HepG2 (cell line): ENCODE results near the gene FIZ1. TPM values are rescaled to one million over a fixed set of nuclear protein-coding genes. Genes with fewer than 3 reads are reported as not detected.

Experiments
- DDIT3 ChIP-seq: sonication (generic); formaldehyde crosslinking; IDR thresholded peaks from 2 replicates; pipeline ENCODE4 v1.4.0; 2020; ENCODE audit warnings: mild to moderate bottlenecking, missing genetic modification reagents
- FOXA1 ChIP-seq, 2 experiments: fragments of 450-650 bp in 1 of 2; sonication (generic) in 1 of 2; formaldehyde crosslinking in 1 of 2; IDR thresholded peaks; 2 replicates each; pipeline versions ENCODE4 v1.4.0 to v1.6.1; 2016 to 2020; ENCODE audit warnings: missing genetic modification reagents in 1 of 2
- HMGXB4 ChIP-seq, 2 experiments: sonication (generic) in 1 of 2; formaldehyde crosslinking in 1 of 2; IDR thresholded peaks; 2 replicates each; pipeline versions ENCODE4 v1.4.0 to v1.6.1; 2018 to 2020; ENCODE audit warnings: missing genetic modification reagents in 2 of 2, borderline replicate concordance in 1 of 2, low read depth in 1 of 2, mild to moderate bottlenecking in 1 of 2, missing biosample characterization in 1 of 2
- KLF15 ChIP-seq: sonication (generic); formaldehyde crosslinking; IDR thresholded peaks from 2 replicates; pipeline ENCODE4 v1.8.1; 2023; ENCODE audit warnings: borderline replicate concordance, mild to moderate bottlenecking, inconsistent platforms, missing genetic modification reagents, mixed read lengths
- PATZ1 ChIP-seq: sonication (generic); formaldehyde crosslinking; IDR thresholded peaks from 2 replicates; pipeline ENCODE4 v1.4.0; 2020; ENCODE audit warnings: missing genetic modification reagents
- RNF2 ChIP-seq: fragments of 450-650 bp; conservative IDR thresholded peaks from 2 replicates; pipeline ENCODE4 v1.6.1; 2016; ENCODE audit warnings: low read depth
- SIX1 ChIP-seq: sonication (generic); formaldehyde crosslinking; IDR thresholded peaks from 2 replicates; pipeline ENCODE4 v1.4.0; 2020; ENCODE audit warnings: missing genetic modification reagents, borderline replicate concordance
- XRCC5 ChIP-seq: fragments of 200-400 bp; formaldehyde crosslinking; optimal IDR thresholded peaks from 2 replicates; pipeline ENCODE3; 2017; ENCODE audit warnings: mild to moderate bottlenecking, low read length
- ZNF512B ChIP-seq: sonication (generic); formaldehyde crosslinking; IDR thresholded peaks from 2 replicates; pipeline ENCODE4 v1.5.1; 2020; ENCODE audit warnings: missing genetic modification reagents, mild to moderate bottlenecking, borderline replicate concordance
- ZNF580 ChIP-seq: IDR thresholded peaks from 2 replicates; pipeline ENCODE4 v1.6.1; 2016; ENCODE audit warnings: low read depth, borderline replicate concordance
- polyA plus RNA-seq, 8 experiments: library from polyadenylated mRNA; depleted of rRNA in 3 of 8; stranded (reverse) in 7 of 8; unstranded in 1 of 8; fragments of >200 nt; fragmentation: Illumina TruSeq in 4 of 8; extraction: Trizol in 4 of 8; gene quantifications; 2 replicates each; pipeline versions ENCODE4 v1.2.1 to v1.2.3, GENCODE V29; 2011 to 2016; ENCODE audit warnings: low read depth in 4 of 8, missing spikeins in 1 of 8, mixed read lengths in 1 of 8; ENCODE audit not compliant: insufficient read depth in 1 of 8
- total RNA-seq, 5 experiments: library from RNA; depleted of rRNA; stranded (reverse); fragments of >200 nt; fragmentation: Illumina TruSeq; extraction: Trizol; gene quantifications; 2 replicates each; pipeline ENCODE4 v1.2.3, GENCODE V29; 2016; ENCODE audit warnings: low read depth in 1 of 5
- TF ChIP-seq, protein P1 (sequence below): sonication (generic); formaldehyde crosslinking; IDR thresholded peaks from 2 replicates; pipeline ENCODE4 v1.4.0; 2020; ENCODE audit warnings: mild to moderate bottlenecking, missing genetic modification reagents
- TF ChIP-seq, protein P2 (sequence below): sonication (generic); formaldehyde crosslinking; IDR thresholded peaks from 2 replicates; pipeline ENCODE4 v1.8.1; 2023; ENCODE audit warnings: mild to moderate bottlenecking, missing genetic modification reagents, borderline replicate concordance
- TF ChIP-seq, protein P3 (sequence below): fragments of 450-650 bp; IDR thresholded peaks from 2 replicates; pipeline ENCODE4 v1.6.1; 2017; ENCODE audit warnings: mild to moderate bottlenecking

The FIZ1 gene
- total and polyA plus RNA-seq, 2 of the 13 experiments (the other 11 are each of a cell fraction or from before 2014, with no cell fraction given) = 3.6 to 5.9 TPM

GRCh38 chr19:55599842-55600661 is 735 bp upstream of the FIZ1 start, which contains the start of gene ZNF524 (continued):
- peak; percentile 52; the same call in 1 of the 2 replicates for TF ChIP-seq PATZ1 (CRISPR knock-in tag)
- TF ChIP-seq, protein P1, sequence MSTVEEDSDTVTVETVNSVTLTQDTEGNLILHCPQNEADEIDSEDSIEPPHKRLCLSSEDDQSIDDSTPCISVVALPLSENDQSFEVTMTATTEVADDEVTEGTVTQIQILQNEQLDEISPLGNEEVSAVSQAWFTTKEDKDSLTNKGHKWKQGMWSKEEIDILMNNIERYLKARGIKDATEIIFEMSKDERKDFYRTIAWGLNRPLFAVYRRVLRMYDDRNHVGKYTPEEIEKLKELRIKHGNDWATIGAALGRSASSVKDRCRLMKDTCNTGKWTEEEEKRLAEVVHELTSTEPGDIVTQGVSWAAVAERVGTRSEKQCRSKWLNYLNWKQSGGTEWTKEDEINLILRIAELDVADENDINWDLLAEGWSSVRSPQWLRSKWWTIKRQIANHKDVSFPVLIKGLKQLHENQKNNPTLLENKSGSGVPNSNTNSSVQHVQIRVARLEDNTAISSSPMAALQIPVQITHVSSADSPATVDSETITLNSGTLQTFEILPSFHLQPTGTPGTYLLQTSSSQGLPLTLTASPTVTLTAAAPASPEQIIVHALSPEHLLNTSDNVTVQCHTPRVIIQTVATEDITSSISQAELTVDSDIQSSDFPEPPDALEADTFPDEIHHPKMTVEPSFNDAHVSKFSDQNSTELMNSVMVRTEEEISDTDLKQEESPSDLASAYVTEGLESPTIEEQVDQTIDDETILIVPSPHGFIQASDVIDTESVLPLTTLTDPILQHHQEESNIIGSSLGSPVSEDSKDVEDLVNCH (CRISPR knock-in tag) = no peak
- TF ChIP-seq FOXA1 (IDR thresholded peaks at IDR 0.05) = no peak
- no peak; the same call in 1 of the 2 replicates for TF ChIP-seq FOXA1 (CRISPR knock-in tag; IDR thresholded peaks at IDR 0.05)
- TF ChIP-seq, protein P2, sequence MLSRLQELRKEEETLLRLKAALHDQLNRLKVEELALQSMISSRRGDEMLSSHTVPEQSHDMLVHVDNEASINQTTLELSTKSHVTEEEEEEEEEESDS = no peak
- TF ChIP-seq SIX1 (CRISPR knock-in tag) = no peak
- no peak for TF ChIP-seq KLF15 (CRISPR knock-in tag)
- 0 out of 2 replicates have a peak, but pooled peaks have one; percentile 18 for TF ChIP-seq RNF2
- no peak for TF ChIP-seq DDIT3
- no peak; a peak in 1 of 4 replicates for TF ChIP-seq HMGXB4 (CRISPR knock-in tag; IDR thresholded peaks at IDR 0.05; ENCODE audit: borderline replicate concordance in 1 of 2, low read depth in 1 of 2)
- TF ChIP-seq, protein P3, sequence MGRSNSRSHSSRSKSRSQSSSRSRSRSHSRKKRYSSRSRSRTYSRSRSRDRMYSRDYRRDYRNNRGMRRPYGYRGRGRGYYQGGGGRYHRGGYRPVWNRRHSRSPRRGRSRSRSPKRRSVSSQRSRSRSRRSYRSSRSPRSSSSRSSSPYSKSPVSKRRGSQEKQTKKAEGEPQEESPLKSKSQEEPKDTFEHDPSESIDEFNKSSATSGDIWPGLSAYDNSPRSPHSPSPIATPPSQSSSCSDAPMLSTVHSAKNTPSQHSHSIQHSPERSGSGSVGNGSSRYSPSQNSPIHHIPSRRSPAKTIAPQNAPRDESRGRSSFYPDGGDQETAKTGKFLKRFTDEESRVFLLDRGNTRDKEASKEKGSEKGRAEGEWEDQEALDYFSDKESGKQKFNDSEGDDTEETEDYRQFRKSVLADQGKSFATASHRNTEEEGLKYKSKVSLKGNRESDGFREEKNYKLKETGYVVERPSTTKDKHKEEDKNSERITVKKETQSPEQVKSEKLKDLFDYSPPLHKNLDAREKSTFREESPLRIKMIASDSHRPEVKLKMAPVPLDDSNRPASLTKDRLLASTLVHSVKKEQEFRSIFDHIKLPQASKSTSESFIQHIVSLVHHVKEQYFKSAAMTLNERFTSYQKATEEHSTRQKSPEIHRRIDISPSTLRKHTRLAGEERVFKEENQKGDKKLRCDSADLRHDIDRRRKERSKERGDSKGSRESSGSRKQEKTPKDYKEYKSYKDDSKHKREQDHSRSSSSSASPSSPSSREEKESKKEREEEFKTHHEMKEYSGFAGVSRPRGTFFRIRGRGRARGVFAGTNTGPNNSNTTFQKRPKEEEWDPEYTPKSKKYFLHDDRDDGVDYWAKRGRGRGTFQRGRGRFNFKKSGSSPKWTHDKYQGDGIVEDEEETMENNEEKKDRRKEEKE = no peak
- TF ChIP-seq XRCC5 = peak; percentile 74
- no peak for TF ChIP-seq ZNF580 (CRISPR knock-in tag)
- no peak for TF ChIP-seq ZNF512B (CRISPR knock-in tag)
